Lung (tissue), 12 donors: ENCODE measurements around the gene BASP1. TPM values are rescaled to one million over a fixed set of nuclear protein-coding genes. Genes with fewer than 3 reads are reported as not detected.

Experiments
- ATAC-seq: fragments of 200-7000 bp; cut with Tn5 transposase; one replicate; pipeline ENCODE4 v1.9.1; 2020; ENCODE audit warnings: moderate number of reproducible peaks; ENCODE audit not compliant: insufficient read depth, low FRiP score
- DNase-seq, 3 donors: peaks; one replicate each; pipeline ENCODE4 v3.0.0-alpha.2; 2013 to 2017
- H3K27ac ChIP-seq, 2 donors: one replicate each; pipeline ENCODE4 v1.5.1; 2013; ENCODE audit warnings: mild to moderate bottlenecking in 2 of 2, moderate library complexity in 2 of 2, control low read depth in 1 of 2, inconsistent platforms in 1 of 2, low read depth in 1 of 2, low read length in 1 of 2
- H3K27me3 ChIP-seq, 3 donors: one replicate each; pipeline ENCODE4 v1.5.1; 2013; ENCODE audit warnings: low read length in 2 of 3; ENCODE audit not compliant: control insufficient read depth in 3 of 3, insufficient read depth in 3 of 3
- H3K36me3 ChIP-seq, 4 donors: one replicate each; pipeline ENCODE4 v1.5.1; 2013; ENCODE audit warnings: low read length in 4 of 4, mild to moderate bottlenecking in 1 of 4, moderate library complexity in 1 of 4; ENCODE audit not compliant: control insufficient read depth in 4 of 4, insufficient read depth in 4 of 4
- H3K4me1 ChIP-seq, 5 donors: one replicate each; pipeline ENCODE4 v1.5.1; 2013; ENCODE audit warnings: low read length in 5 of 5, mild to moderate bottlenecking in 2 of 5, moderate library complexity in 1 of 5; ENCODE audit not compliant: control insufficient read depth in 5 of 5, insufficient read depth in 5 of 5
- H3K4me3 ChIP-seq: one replicate; pipeline ENCODE4 v1.5.1; 2013; ENCODE audit warnings: mild to moderate bottlenecking, control low read depth, moderate library complexity
- H3K9ac ChIP-seq, 2 donors: one replicate each; pipeline ENCODE4 v1.5.1; 2013; ENCODE audit warnings: low read length in 2 of 2, control low read depth in 1 of 2; ENCODE audit not compliant: insufficient read depth in 1 of 2
- H3K9me3 ChIP-seq, 4 donors: one replicate each; pipeline ENCODE4 v1.5.1; 2013; ENCODE audit warnings: low read length in 3 of 4, mild to moderate bottlenecking in 1 of 4, moderate library complexity in 1 of 4; ENCODE audit not compliant: control insufficient read depth in 4 of 4, insufficient read depth in 3 of 4
- CTCF ChIP-seq: IDR thresholded peaks from 2 replicates; pipeline ENCODE4 v1.5.1; 2012; ENCODE audit warnings: mild to moderate bottlenecking; ENCODE audit errors: control extremely low read depth, extremely low read depth
- WGBS, 2 donors: extraction: QIAGEN DNeasy Blood & Tissue Kit; methylation state at CpG; one replicate each; pipeline ENCODE4 v1.1.7; 2013; 5-methylcytosine and 5-hydroxymethylcytosine counted together
- polyA plus RNA-seq, 2 donors: library from polyadenylated mRNA; stranded (reverse); fragments of 200-250 nt; gene quantifications; one replicate each; pipeline ENCODE4 v1.2.1, GENCODE V29; 2013
- total RNA-seq, 2 donors: library from RNA; depleted of rRNA in 1 of 2; stranded (reverse); fragments of >200 nt in 1 of 2; gene quantifications; one replicate each; pipeline ENCODE4 v1.2.1, GENCODE V29; 2014 to 2021
- donor health status: control.
- donor health status: control.
- donor health status: Bipolar disorder and iron deficiency.
- donor health status: healthy.
- donor health status: DM: yes; HTN: yes; CAD: no.

The BASP1 gene
- total and polyA plus RNA-seq, 4 donors = 12.7 to 118 (median 33.2) TPM

GRCh38 chr5:17229313-17229712, 11.9 kb downstream of the BASP1 start:
- H3K4me1 ChIP-seq = peaks cover 0 to 23% (median 0%) of the 10 kb centered on the region in 5 donors
- no peak for TF ChIP-seq CTCF
- ATAC-seq = no peak
- H3K27ac ChIP-seq = no peak overlapping the region
- no peaks in the 10 kb centered on the region for H3K27me3 ChIP-seq
- H3K9me3 ChIP-seq = no peaks in the 10 kb centered on the region
- no peak for DNase-seq
- WGBS, 2 donors = 60% methylated on average over 4 of the region's 4 CpGs
- H3K9ac ChIP-seq = no peak overlapping the region
- H3K4me3 ChIP-seq = no peak overlapping the region
- peaks cover 0 to 3% (median 0%) of the 10 kb centered on the region in 4 donors for H3K36me3 ChIP-seq

- no peak overlapping the region for H3K9ac ChIP-seq
- no peak overlapping the region for H3K27ac ChIP-seq
- no peak for TF ChIP-seq CTCF
- H3K36me3 ChIP-seq = peaks cover 0 to 3% (median 0%) of the 10 kb centered on the region in 4 donors
- 89 to 98% methylated on average over 3 of the region's 3 CpGs for WGBS, 2 donors
- H3K4me3 ChIP-seq = no peak overlapping the region
- ATAC-seq = no peak
- H3K4me1 ChIP-seq = peaks cover 0 to 21% (median 0%) of the 10 kb centered on the region in 5 donors
- no peak for DNase-seq
- H3K9me3 ChIP-seq = no peaks in the 10 kb centered on the region
- H3K27me3 ChIP-seq = no peaks in the 10 kb centered on the region
Observed at GRCh38 chr5:17230191-17230590, 12.8 kb downstream of the BASP1 start.

- ATAC-seq (no peak), DNase-seq (no peak)
- Histone ChIP-seq H3K9ac (no peak overlapping the region), H3K36me3 (peaks cover 0 to 10% (median 0%) of the 10 kb centered on the region in 4 donors), H3K9me3 (no peaks in the 10 kb centered on the region), H3K27ac (no peak overlapping the region), H3K4me3 (no peak overlapping the region), H3K4me1 (peaks cover 0 to 17% (median 0%) of the 10 kb centered on the region in 5 donors), H3K27me3 (no peaks in the 10 kb centered on the region)
- no peak for TF ChIP-seq CTCF
- WGBS, 2 donors = 91 to 94% methylated on average over 10 of the region's 10 CpGs
Observed at GRCh38 chr5:17230808-17231525, 13.5 kb downstream of the BASP1 start.

GRCh38 chr5:17232405-17232804, 15.0 kb downstream of the BASP1 start:
- Histone ChIP-seq H3K4me3 (no peak overlapping the region), H3K27ac (no peak overlapping the region), H3K4me1 (peaks cover 0 to 13% (median 0%) of the 10 kb centered on the region in 5 donors), H3K9me3 (no peaks in the 10 kb centered on the region), H3K27me3 (no peaks in the 10 kb centered on the region), H3K9ac (no peak overlapping the region), H3K36me3 (peaks cover 0 to 10% (median 0%) of the 10 kb centered on the region in 4 donors)
- WGBS, 2 donors = 75 to 88% methylated on average over 9 of the region's 9 CpGs
- DNase-seq (no peak), ATAC-seq (no peak)
- TF ChIP-seq CTCF = no peak
